HepG2 (cell line): ENCODE results near the gene IRAK2. TPM values are rescaled to one million over a fixed set of nuclear protein-coding genes. Genes with fewer than 3 reads are reported as not detected.

Source experiments
- ELF3 ChIP-seq: IDR thresholded peaks from 2 replicates; pipeline ENCODE4 v1.6.1; 2016; ENCODE audit warnings: missing genetic modification reagents, missing compliant biosample characterization
- FOXJ3 ChIP-seq: sonication (generic); formaldehyde crosslinking; IDR thresholded peaks from 2 replicates; pipeline ENCODE4 v1.4.0; 2020; ENCODE audit warnings: missing genetic modification reagents, mild to moderate bottlenecking, borderline replicate concordance
- MXD3 ChIP-seq: IDR thresholded peaks from 2 replicates; pipeline ENCODE4 v1.6.1; 2016; ENCODE audit warnings: mild to moderate bottlenecking, missing biosample characterization, missing genetic modification reagents
- MYC ChIP-seq: sonication (generic); formaldehyde crosslinking; IDR thresholded peaks from 2 replicates; pipeline ENCODE4 v1.9.0; 2021; ENCODE audit warnings: missing genetic modification reagents, borderline replicate concordance
- PRDM15 ChIP-seq: sonication (generic); formaldehyde crosslinking; IDR thresholded peaks from 2 replicates; pipeline ENCODE4 v1.4.0; 2020; ENCODE audit warnings: missing genetic modification reagents
- SAFB2 ChIP-seq: sonication (generic); formaldehyde crosslinking; IDR thresholded peaks from 2 replicates; pipeline ENCODE4 v1.5.1; 2020; ENCODE audit warnings: missing genetic modification reagents, low read depth, mild to moderate bottlenecking, borderline replicate concordance
- YY1 ChIP-seq: IDR thresholded peaks from 2 replicates; pipeline ENCODE4 v1.6.1; 2011; ENCODE audit warnings: low read length, low read depth, moderate library complexity, mild to moderate bottlenecking; ENCODE audit not compliant: insufficient read depth, insufficient replicate concordance
- ZBED4 ChIP-seq: sonication (generic); formaldehyde crosslinking; IDR thresholded peaks from 2 replicates; pipeline ENCODE4 v1.4.0; 2020; ENCODE audit warnings: missing genetic modification reagents, borderline replicate concordance
- ZBTB25 ChIP-seq: IDR thresholded peaks from 2 replicates; pipeline ENCODE4 v1.6.1; 2018; ENCODE audit warnings: missing genetic modification reagents
- ZKSCAN1 ChIP-seq: fragments of 150-350 bp; IDR thresholded peaks from 2 replicates; pipeline ENCODE4 v1.6.1; 2014; ENCODE audit warnings: low read length
- ZNF292 ChIP-seq: sonication (generic); formaldehyde crosslinking; IDR thresholded peaks from 2 replicates; pipeline ENCODE4 v1.8.1; 2022; ENCODE audit warnings: mild to moderate bottlenecking, low read depth, missing genetic modification reagents, borderline replicate concordance
- ZNF343 ChIP-seq: sonication (generic); formaldehyde crosslinking; IDR thresholded peaks from 2 replicates; pipeline ENCODE4 v1.4.0; 2020; ENCODE audit warnings: mild to moderate bottlenecking, missing genetic modification reagents
- ZNF350 ChIP-seq: sonication (generic); formaldehyde crosslinking; IDR thresholded peaks from 2 replicates; pipeline ENCODE4 v1.4.0; 2020; ENCODE audit warnings: mild to moderate bottlenecking, low read depth, missing genetic modification reagents, borderline replicate concordance
- ZNF382 ChIP-seq: sonication (generic); formaldehyde crosslinking; IDR thresholded peaks from 2 replicates; pipeline ENCODE4 v1.5.0; 2020; ENCODE audit warnings: missing genetic modification reagents, mild to moderate bottlenecking, borderline replicate concordance
- ZNF501 ChIP-seq: sonication (generic); formaldehyde crosslinking; IDR thresholded peaks from 2 replicates; pipeline ENCODE4 v1.5.1; 2020; ENCODE audit warnings: mild to moderate bottlenecking, moderate library complexity, missing genetic modification reagents
- ZNF790 ChIP-seq: sonication (generic); formaldehyde crosslinking; IDR thresholded peaks from 2 replicates; pipeline ENCODE4 v1.8.0; 2022; ENCODE audit warnings: missing genetic modification reagents, mild to moderate bottlenecking, borderline replicate concordance
- ZSCAN9 ChIP-seq: IDR thresholded peaks from 2 replicates; pipeline ENCODE4 v1.6.1; 2016; ENCODE audit warnings: borderline replicate concordance
- polyA plus RNA-seq, 8 experiments: library from polyadenylated mRNA; depleted of rRNA in 3 of 8; stranded (reverse) in 7 of 8; unstranded in 1 of 8; fragments of >200 nt; fragmentation: Illumina TruSeq in 4 of 8; extraction: Trizol in 4 of 8; gene quantifications; 2 replicates each; pipeline versions ENCODE4 v1.2.1 to v1.2.3, GENCODE V29; 2011 to 2016; ENCODE audit warnings: low read depth in 4 of 8, missing spikeins in 1 of 8, mixed read lengths in 1 of 8; ENCODE audit not compliant: insufficient read depth in 1 of 8
- total RNA-seq, 5 experiments: library from RNA; depleted of rRNA; stranded (reverse); fragments of >200 nt; fragmentation: Illumina TruSeq; extraction: Trizol; gene quantifications; 2 replicates each; pipeline ENCODE4 v1.2.3, GENCODE V29; 2016; ENCODE audit warnings: low read depth in 1 of 5

IRAK2 gene
- total and polyA plus RNA-seq, 2 of the 13 experiments (the other 11 are each of a cell fraction or from before 2014, with no cell fraction given): 13.1 to 23.3 TPM

GRCh38 chr3:10248184-10248983 lies 83.7 kb downstream of the IRAK2 start, which contains the start of gene TATDN2 (continued):
- TF ChIP-seq PRDM15 (CRISPR knock-in tag): peak; percentile 84
- TF ChIP-seq ZNF790 (CRISPR knock-in tag): peak; percentile 16; the same call in 1 of the 2 replicates
- TF ChIP-seq YY1: peak; percentile 76
- peak; percentile 81; the same call in 1 of the 2 replicates for TF ChIP-seq ZNF292 (CRISPR knock-in tag)
- TF ChIP-seq ZNF382 (CRISPR knock-in tag): no peak
- no peak for TF ChIP-seq ZNF350 (CRISPR knock-in tag)
- 0 out of 2 replicates have a peak, but pooled peaks have one; percentile 46 for TF ChIP-seq ZNF343
- TF ChIP-seq ZKSCAN1: no peak
- peak; percentile 84; the same call in 1 of the 2 replicates for TF ChIP-seq MYC
- TF ChIP-seq ZBTB25: peak; percentile 20; the same call in 1 of the 2 replicates
- peak; percentile 14; the same call in 1 of the 2 replicates for TF ChIP-seq MXD3
- peak; percentile 75; the same call in 1 of the 2 replicates for TF ChIP-seq SAFB2 (CRISPR knock-in tag)
- no peak for TF ChIP-seq FOXJ3 (CRISPR knock-in tag)
- TF ChIP-seq ZSCAN9: no peak; the same call in 1 of the 2 replicates
- no peak for TF ChIP-seq ZNF501 (CRISPR knock-in tag)
- peak; percentile 48; the same call in 1 of the 2 replicates for TF ChIP-seq ELF3 (CRISPR knock-in tag)
- TF ChIP-seq ZBED4 (CRISPR knock-in tag): peak; percentile 33; the same call in 1 of the 2 replicates
